AG08395 (cell line): ENCODE measurements around the gene ZNF641.
"Not testable (repeated sequence)": the region's sequence is repeated elsewhere in the genome, so short reads cannot be mapped to it uniquely, and the experiment has no call there.

Source experiments
- DNase-seq: peaks from one replicate; pipeline ENCODE4 v3.0.0; 2012; ENCODE audit warnings: mixed read lengths, low spot score

Gene ZNF641

GRCh38 chr12:48334808-48335207 lies 15.9 kb downstream of the ZNF641 start:
- DNase-seq: no peak

- DNase-seq: not testable (repeated sequence)
Measured at GRCh38 chr12:48333680-48334079, 17.0 kb downstream of the ZNF641 start.

- no peak for DNase-seq
Measured at GRCh38 chr12:48331399-48331798, 19.3 kb downstream of the ZNF641 start.

DNA sequence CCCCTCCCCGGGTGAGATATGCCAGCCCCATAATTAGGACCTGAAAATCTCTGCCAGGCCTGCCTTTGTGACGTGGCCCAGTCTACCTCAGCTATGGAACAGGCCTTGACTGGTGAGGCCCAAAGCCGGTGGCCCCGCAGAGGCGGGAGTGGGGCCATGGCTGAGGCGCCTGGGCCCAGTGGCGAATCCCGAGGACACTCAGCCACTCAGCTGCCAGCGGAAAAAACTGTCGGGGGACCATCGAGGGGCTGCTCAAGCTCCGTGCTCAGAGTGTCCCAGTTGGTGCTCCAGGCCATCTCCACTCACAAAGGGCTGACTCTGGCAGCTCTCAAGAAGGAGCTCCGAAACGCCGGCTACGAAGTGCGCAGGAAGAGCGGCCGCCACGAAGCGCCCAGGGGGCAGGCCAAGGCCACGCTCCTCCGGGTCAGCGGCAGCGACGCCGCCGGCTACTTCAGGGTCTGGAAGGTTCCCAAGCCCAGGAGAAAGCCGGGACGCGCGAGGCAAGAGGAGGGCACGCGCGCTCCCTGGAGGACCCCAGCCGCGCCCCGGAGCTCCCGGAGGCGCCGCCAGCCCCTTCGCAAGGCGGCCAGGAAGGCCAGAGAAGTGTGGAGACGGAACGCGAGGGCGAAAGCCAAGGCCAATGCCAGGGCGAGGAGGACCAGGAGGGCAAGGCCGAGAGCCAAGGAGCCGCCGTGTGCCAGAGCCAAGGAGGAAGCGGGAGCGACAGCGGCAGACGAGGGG lies 21.4 kb downstream of the ZNF641 start:
- DNase-seq: no peak

- DNase-seq: no peak
Measured at GRCh38 chr12:48316491-48316890, 34.2 kb downstream of the ZNF641 start.

- no peak for DNase-seq
Measured at GRCh38 chr12:48311313-48311712, 39.4 kb downstream of the ZNF641 start.

DNA sequence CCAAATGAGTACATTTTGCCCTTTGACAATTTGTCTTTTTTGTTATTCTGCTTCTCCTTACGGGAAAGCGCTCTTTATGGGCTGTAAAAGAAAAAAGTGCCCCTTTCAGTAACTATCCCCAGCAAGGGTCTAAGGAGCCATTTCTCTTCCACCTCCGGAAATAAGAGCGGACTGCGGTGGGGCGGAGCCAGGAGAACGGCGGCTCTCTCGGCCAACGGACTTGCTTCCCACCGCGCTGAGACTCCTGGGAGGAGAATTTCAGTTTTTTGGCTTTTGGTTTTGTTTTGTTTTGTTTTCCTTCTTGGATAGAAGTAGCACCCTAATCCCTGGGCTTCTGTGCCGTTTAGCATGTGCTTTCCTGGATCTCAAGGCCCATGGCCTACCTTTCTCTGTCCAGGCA lies 43.5 kb downstream of the ZNF641 start:
- no peak for DNase-seq

DNA sequence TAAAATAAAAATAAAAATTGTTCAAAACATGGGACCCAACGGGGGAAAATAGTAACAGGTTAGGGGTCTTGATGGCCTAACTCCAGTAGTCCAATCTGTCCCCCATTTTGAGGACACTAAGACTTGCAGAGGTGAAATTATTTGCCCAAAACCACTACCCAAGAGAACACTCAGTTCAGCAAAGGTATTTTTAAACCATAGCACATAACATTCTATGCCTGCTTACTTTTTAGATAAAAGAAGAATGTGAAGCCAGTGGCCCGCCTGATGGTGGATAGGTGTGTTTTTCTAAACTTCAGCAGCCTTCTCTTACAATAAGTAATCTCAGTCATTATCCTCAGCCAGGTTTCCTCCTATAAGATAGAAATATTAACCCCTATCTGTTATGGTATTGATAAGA lies 45.5 kb downstream of the ZNF641 start:
- no peak for DNase-seq

DNA sequence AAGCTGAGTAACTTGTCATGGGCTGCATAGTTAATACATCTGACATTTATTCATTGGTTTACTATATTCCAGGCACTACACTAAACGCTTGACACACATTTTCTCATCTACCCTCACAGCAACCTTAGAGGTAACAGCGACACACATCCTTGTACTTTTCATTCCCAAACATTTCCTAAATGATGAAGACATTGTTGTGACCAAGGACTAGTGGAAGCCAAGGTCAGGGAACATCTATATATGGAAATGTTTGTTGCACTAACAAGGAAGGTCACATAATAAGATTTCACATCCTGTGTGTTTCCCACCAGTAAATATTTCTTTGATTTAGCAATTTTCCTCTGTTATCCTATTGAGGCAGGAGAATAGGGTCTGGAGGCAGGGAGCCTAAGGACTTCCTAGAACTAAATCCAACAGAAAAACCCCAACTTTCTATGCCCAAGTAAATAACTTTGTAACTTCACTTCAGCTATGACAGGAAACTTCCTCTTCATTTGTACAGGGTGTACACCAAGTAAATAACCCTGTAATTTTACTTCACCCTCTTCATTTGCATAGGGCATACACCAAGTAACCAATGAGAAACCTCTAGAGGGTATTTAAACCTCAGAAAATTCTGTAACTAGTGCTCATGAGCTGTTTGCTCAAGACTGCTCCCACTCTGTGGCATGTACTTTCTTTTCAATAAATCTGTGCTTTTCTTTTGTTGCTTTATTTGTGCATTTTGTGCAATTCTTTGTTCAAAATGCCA lies 48.4 kb downstream of the ZNF641 start:
- no peak for DNase-seq

DNA sequence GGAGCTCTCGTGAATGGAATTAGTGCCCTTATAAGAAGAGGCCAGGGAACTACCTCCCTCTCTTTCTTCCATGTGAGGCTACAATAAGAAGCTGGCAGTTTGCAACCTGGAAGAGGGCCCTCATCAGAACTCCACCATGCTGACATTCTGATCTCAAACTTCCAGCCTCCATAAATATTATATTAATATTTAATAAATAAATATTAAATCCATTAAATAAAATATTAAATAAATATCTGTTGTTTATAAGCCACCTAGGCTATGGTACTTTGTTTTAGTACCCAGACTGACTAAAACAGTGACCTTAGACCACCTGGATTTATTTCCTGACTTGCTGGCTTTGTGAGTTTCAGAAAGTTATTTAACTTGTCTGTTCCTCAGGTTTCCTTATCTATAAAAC lies 49.9 kb downstream of the ZNF641 start:
- no peak for DNase-seq

GRCh38 chr12:48296586-48297282 lies 54.0 kb downstream of the ZNF641 start:
- DNase-seq: peak; percentile 67

DNA sequence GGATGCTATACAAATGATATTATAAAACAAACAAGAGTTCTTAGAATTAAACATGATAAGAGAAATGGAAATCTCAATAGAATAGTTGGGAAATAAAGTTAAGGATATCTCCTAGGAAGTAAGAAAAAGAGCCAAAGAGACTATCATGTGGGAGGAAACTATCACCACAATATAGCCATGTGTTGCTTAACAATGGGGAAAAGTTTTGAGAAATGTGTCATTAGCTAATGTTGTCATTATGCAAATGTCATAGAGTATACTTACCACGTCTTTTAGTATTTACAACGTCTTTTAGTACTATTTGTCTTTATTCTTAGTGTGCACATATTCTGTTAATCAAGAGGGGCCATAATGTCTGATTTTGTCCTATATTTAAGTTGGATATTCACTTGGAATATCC lies 58.7 kb downstream of the ZNF641 start:
- DNase-seq: no peak

DNA sequence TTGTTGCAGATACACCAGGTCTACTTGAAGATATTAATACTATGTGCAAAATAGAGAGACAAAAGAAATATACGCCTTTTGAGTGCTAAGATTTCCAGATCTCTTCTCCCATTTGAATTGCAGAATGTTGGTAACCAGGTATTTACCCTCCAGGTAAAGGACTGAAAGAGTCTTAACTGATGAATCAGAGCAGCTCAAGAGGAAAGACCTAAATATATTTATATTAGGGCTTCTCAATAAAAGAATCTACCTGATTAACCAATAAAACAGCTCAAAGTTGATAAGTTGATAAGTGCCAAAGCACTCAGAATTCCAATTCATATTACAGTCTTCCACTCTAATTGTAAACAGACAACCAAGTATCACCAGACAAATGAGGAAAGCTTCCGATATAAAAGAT lies 59.2 kb downstream of the ZNF641 start:
- no peak for DNase-seq

GRCh38 chr12:48288387-48289268 lies 62.1 kb downstream of the ZNF641 start:
- no peak for DNase-seq
